ENCODE data around the gene DENND1A. TPM values are rescaled to one million over a fixed set of nuclear protein-coding genes. Genes with fewer than 3 reads are reported as not detected.

Gene DENND1A
- total and polyA plus RNA-seq, 11 donors, result 9.8 to 24.0 (median 14.7) TPM

GRCh38 chr9:123406691-123407216, 523.2 kb downstream of the DENND1A start:
- DNase-seq (no peak), ATAC-seq (no peak)
- intact Hi-C loops (cut with DNase I), result loop anchor here in 2 of 10 donors (10.0 kb wide), 2 partner anchors 138 to 918 kb away; no protein-coding TSS in a partner anchor
- H3K4me3 ChIP-seq, result no peak overlapping the region
- H3K36me3 ChIP-seq, result peaks cover 0 to 6% (median 0%) of the 10 kb centered on the region in 9 donors
- H3K27me3 ChIP-seq, result no peaks in the 10 kb centered on the region
- no peak overlapping the region for H3K27ac ChIP-seq
- TF ChIP-seq POLR2A (IDR thresholded peaks at IDR 0.05) (no peak), CTCF (IDR thresholded peaks at IDR 0.05) (no peak)
- H3K4me1 ChIP-seq, result peaks cover 0 to 5% (median 0%) of the 10 kb centered on the region in 12 donors
- WGBS, 4 donors, result 71 to 82% (median 75%) methylated on average over 13 of the region's 13 CpGs
- H3K9me3 ChIP-seq, result no peaks in the 10 kb centered on the region

- no peaks in the 10 kb centered on the region for H3K9me3 ChIP-seq
- ATAC-seq (no peak), DNase-seq (no peak)
- no peak overlapping the region for H3K27ac ChIP-seq
- peaks cover 0 to 8% (median 0%) of the 10 kb centered on the region in 12 donors for H3K4me1 ChIP-seq
- WGBS, 4 donors, result 77 to 92% (median 79%) methylated on average over 6 of the region's 6 CpGs
- no peak overlapping the region for H3K4me3 ChIP-seq
- peaks cover 0 to 6% (median 0%) of the 10 kb centered on the region in 9 donors for H3K36me3 ChIP-seq
- intact Hi-C loops (cut with DNase I), result loop anchor here in 2 of 10 donors (10.0 kb wide), 2 partner anchors 139 to 919 kb away; no protein-coding TSS in a partner anchor
- no peaks in the 10 kb centered on the region for H3K27me3 ChIP-seq
- TF ChIP-seq POLR2A (IDR thresholded peaks at IDR 0.05) (no peak), CTCF (IDR thresholded peaks at IDR 0.05) (no peak)
Observed at GRCh38 chr9:123406016-123406415, 523.9 kb downstream of the DENND1A start.

GRCh38 chr9:123402981-123403509, 526.9 kb downstream of the DENND1A start:
- intact Hi-C loops (cut with DNase I), result loop anchor here in 7 of 10 donors (2.0 to 10.0 kb wide), 5 partner anchors 139 to 922 kb away; no protein-coding TSS in a partner anchor
- peaks cover 0 to 10% (median 0%) of the 10 kb centered on the region in 12 donors for H3K4me1 ChIP-seq
- H3K36me3 ChIP-seq, result peaks cover 0 to 14% (median 0%) of the 10 kb centered on the region in 9 donors
- DNase-seq (no peak), ATAC-seq (peak in 1 of 4 donors; percentile 11)
- TF ChIP-seq CTCF (IDR thresholded peaks at IDR 0.05) (no peak), POLR2A (IDR thresholded peaks at IDR 0.05) (no peak)
- 93 to 97% (median 95%) methylated on average over 11 to 17 of the region's 17 CpGs for WGBS, 4 donors
- H3K4me3 ChIP-seq, result no peak overlapping the region
- H3K27ac ChIP-seq, result no peak overlapping the region
- H3K27me3 ChIP-seq, result no peaks in the 10 kb centered on the region
- H3K9me3 ChIP-seq, result no peaks in the 10 kb centered on the region

- no peak for TF ChIP-seq POLR2A (IDR thresholded peaks at IDR 0.05)
- peak; percentile 43 to 78 (median 69) for TF ChIP-seq CTCF (IDR thresholded peaks at IDR 0.05)
- peaks cover 0 to 14% (median 0%) of the 10 kb centered on the region in 9 donors for H3K36me3 ChIP-seq
- no peaks in the 10 kb centered on the region for H3K9me3 ChIP-seq
- H3K27me3 ChIP-seq, result no peaks in the 10 kb centered on the region
- H3K27ac ChIP-seq, result peak overlapping the region in 3 of 12 donors; percentile 9 to 53 (median 18)
- H3K4me3 ChIP-seq, result peak overlapping the region in 4 of 12 donors; percentile 19 to 31 (median 26)
- intact Hi-C loops (cut with DNase I), result loop anchor here in 7 of 10 donors (2.0 to 10.0 kb wide), 5 partner anchors 140 to 923 kb away; no protein-coding TSS in a partner anchor
- DNase-seq (no peak), ATAC-seq (peak; percentile 73 to 85 (median 82))
- 51 to 65% (median 56%) methylated on average over 9 of the region's 9 CpGs for WGBS, 4 donors
- H3K4me1 ChIP-seq, result peaks cover 0 to 10% (median 0%) of the 10 kb centered on the region in 12 donors
Observed at GRCh38 chr9:123401879-123402513, 527.9 kb downstream of the DENND1A start.

Data from heart left ventricle (tissue), 16 donors.